Cardiac muscle cell (in vitro differentiated cells and primary cell): ENCODE data around the gene PIK3CD. TPM values are rescaled to one million over a fixed set of nuclear protein-coding genes. Genes with fewer than 3 reads are reported as not detected.
A peak's percentile ranks its signal among the peaks of the same experiment; 100 is the strongest.

Source experiments
- DNase-seq, 2 donors: peaks; one replicate each; pipeline versions ENCODE4 v3.0.0 to v3.0.0-alpha.2; 2010 to 2017; ENCODE audit warnings: low read depth in 1 of 2, low spot score in 1 of 2
- H3K27ac ChIP-seq: fragments of 200-600 bp; sonication (generic); 2 replicates; pipeline ENCODE4 v1.5.1; 2016
- H3K27me3 ChIP-seq: fragments of 200-600 bp; sonication (generic); 2 replicates; pipeline ENCODE4 v1.6.0; 2016; ENCODE audit warnings: control low read depth
- H3K36me3 ChIP-seq: fragments of 200-600 bp; sonication (generic); 2 replicates; pipeline ENCODE4 v1.5.1; 2016; ENCODE audit warnings: control low read depth
- H3K4me1 ChIP-seq: fragments of 200-600 bp; sonication (generic); 2 replicates; pipeline ENCODE4 v1.8.1; 2017; ENCODE audit warnings: low read depth, mild to moderate bottlenecking, mixed run types
- H3K4me3 ChIP-seq: fragments of 200-600 bp; sonication (generic); 2 replicates; pipeline ENCODE4 v1.5.1; 2016; ENCODE audit warnings: mild to moderate bottlenecking
- H3K9me3 ChIP-seq: fragments of 200-600 bp; sonication (generic); 2 replicates; pipeline ENCODE4 v1.5.1; 2017; ENCODE audit warnings: low read depth, mild to moderate bottlenecking, control low read depth
- polyA plus RNA-seq: library from polyadenylated mRNA; unstranded; fragments of >200 nt; fragmentation: Nextera tagmentation; extraction: Ambion mirVana; gene quantifications from 2 replicates; pipeline ENCODE4 v1.2.1, GENCODE V29; 2016
- total RNA-seq: library from RNA; depleted of rRNA; stranded (reverse); fragments of >200 nt; gene quantifications from 2 replicates; pipeline ENCODE4 v1.2.3, GENCODE V29; 2016
- TF ChIP-seq, protein P1 (sequence below): IDR thresholded peaks from 2 replicates; pipeline ENCODE4 v1.5.1; 2012; ENCODE audit warnings: low read depth, mild to moderate bottlenecking, low read length

Gene PIK3CD
- total and polyA plus RNA-seq, 2 experiments from 2014 or later, result 3.0 to 7.9 TPM

DNA sequence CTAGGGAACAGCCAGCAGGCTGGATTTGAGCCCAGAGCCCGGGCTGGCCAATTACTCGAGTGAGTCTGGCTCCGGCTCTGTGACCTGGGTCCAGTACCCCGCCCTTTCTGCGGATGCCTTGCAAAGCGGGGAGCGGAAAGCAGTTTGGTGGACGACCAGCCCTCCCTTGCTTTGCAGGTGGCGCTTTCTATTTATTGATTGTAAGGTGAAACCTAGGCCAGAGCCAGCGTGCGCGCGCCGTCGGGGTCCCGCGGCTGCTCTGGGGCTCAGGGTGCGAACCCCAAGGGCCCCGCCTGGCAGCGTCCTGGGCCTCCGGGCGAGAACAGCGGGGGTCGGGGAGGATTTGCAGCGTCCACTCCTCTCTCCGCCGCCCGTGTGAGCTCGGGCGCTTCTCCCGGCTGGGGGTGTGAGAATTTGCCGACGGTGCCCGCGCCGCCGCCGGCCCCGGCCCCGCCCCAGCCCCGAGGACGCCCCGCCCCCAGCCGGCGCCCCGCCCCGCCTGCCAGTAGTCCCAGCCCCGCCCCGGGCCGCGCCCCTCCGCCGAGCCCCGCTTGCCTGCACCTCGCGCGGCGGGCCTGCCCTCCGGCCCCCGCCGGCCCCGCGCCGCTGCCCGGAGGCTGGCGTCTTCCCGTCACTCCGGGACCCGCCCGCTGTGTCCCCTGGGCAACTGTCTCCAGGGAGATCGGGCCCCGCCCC lies 37.6 kb downstream of the PIK3CD start:
- no peak overlapping the region for H3K27ac ChIP-seq
- H3K27me3 ChIP-seq, result peaks cover 36% of the 10 kb centered on the region
- no peaks in the 10 kb centered on the region for H3K4me1 ChIP-seq
- H3K9me3 ChIP-seq, result no peaks in the 10 kb centered on the region
- peak overlapping the region; percentile 51 for H3K4me3 ChIP-seq
- H3K36me3 ChIP-seq, result no peaks in the 10 kb centered on the region
- TF ChIP-seq, protein P1, sequence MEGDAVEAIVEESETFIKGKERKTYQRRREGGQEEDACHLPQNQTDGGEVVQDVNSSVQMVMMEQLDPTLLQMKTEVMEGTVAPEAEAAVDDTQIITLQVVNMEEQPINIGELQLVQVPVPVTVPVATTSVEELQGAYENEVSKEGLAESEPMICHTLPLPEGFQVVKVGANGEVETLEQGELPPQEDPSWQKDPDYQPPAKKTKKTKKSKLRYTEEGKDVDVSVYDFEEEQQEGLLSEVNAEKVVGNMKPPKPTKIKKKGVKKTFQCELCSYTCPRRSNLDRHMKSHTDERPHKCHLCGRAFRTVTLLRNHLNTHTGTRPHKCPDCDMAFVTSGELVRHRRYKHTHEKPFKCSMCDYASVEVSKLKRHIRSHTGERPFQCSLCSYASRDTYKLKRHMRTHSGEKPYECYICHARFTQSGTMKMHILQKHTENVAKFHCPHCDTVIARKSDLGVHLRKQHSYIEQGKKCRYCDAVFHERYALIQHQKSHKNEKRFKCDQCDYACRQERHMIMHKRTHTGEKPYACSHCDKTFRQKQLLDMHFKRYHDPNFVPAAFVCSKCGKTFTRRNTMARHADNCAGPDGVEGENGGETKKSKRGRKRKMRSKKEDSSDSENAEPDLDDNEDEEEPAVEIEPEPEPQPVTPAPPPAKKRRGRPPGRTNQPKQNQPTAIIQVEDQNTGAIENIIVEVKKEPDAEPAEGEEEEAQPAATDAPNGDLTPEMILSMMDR, result no peak
- peak; percentile 81 to 91 for DNase-seq

DNA sequence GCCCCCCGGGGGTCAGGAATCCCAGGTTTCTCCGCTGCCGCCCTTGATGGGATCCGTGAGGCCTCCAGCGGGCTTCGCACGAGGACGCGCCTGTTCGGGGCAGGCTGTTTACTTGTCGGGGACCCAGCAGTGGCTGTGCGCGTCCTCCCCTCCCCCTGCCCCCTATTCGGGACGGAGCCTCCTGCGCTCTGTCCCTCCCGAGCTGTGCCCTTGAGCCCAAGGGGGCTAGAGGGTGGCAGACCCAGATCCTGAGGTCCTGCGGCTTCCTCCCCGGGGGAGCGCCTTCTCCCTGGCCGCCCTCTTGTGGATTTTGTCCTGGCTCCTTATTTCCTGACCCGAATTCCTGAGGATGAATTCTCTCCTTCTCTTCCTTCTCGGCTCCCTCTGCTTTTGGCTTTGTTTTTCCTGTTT lies 38.4 kb downstream of the PIK3CD start:
- DNase-seq, result peak; percentile 30 to 63
- peak overlapping the region; percentile 51 for H3K4me3 ChIP-seq
- TF ChIP-seq, protein P1, result peak; percentile 16
- no peaks in the 10 kb centered on the region for H3K36me3 ChIP-seq
- no peak overlapping the region for H3K27ac ChIP-seq
- peaks cover 36% of the 10 kb centered on the region for H3K27me3 ChIP-seq
- H3K4me1 ChIP-seq, result no peaks in the 10 kb centered on the region
- H3K9me3 ChIP-seq, result no peaks in the 10 kb centered on the region

DNA sequence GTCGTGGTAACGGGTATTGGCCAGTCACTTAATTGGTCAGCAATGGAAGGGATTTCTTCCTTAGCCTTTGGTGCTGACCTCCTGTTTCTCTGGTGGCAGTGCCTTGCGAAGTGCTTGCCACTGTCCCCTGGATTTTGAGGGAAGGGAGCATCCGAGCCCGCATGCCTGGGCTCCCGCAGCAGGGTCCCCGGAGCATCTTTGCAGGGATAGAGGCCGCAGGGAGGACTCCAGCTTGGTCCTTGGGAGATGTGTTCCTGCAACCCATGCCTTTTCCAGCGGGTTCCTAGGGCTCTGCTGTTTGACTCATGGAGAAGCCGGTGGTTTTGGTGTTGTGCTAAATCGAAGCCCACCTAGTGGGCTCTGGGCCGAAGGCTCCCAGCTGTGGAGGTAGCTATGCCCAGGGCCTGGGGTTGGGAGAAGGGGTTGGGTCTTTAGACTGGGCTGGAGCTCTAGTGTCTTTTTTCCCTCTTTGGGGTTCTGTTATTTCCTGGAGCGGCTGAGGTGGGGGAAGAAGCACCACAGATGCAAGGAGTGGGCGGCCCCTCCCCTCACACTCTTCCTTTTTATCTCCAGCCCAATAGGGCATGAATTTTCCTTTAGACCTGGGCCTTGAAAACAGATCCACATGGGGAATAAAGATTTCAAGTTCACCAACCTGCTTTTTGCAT lies 39.0 kb downstream of the PIK3CD start:
- Histone ChIP-seq H3K27me3 (peaks cover 36% of the 10 kb centered on the region), H3K36me3 (no peaks in the 10 kb centered on the region), H3K4me1 (no peaks in the 10 kb centered on the region), H3K27ac (no peak overlapping the region), H3K4me3 (peak overlapping the region; percentile 51), H3K9me3 (no peaks in the 10 kb centered on the region)
- no peak for DNase-seq
- TF ChIP-seq, protein P1, result no peak

DNA sequence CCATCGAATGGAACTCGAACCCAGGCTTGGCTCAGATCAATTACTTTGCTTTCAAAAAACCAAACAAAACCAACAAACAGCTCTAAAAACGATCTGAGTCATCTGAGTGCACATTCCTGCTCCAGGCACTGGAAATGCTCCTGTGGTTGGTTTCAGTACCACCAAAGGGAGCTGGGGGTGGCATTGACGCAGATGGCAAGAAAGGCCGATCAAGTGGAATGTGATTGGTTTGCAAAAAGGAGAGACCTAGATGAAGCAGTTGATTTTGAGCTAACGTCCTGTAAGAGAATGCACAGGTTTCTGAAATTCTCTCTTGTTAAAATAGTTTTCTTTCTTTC lies 39.5 kb downstream of the PIK3CD start:
- Histone ChIP-seq H3K36me3 (no peaks in the 10 kb centered on the region), H3K9me3 (no peaks in the 10 kb centered on the region), H3K27me3 (peaks cover 36% of the 10 kb centered on the region), H3K27ac (no peak overlapping the region), H3K4me3 (no peak overlapping the region), H3K4me1 (no peaks in the 10 kb centered on the region)
- TF ChIP-seq, protein P1, result no peak
- DNase-seq, result peak in 1 of 2 donors; percentile 12

DNA sequence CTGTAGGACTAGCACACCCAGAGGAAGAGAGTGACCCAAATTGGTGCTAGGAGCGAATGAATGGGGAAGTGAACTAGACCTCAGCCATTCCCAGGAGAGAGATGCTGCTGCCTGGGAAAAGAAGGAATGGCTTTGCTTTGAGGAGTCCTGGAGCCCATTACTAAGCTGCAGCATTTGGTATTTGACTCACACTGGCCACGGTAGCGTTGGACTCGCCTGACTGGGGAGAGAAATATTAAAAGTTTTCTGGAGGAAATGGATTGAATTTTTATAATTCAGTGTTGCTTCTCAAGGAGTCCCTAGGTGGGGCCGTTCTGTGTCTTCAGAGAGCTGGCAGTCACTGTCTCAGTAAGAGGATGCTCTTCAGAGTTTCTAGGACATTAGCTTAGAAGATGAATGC lies 40.2 kb downstream of the PIK3CD start:
- TF ChIP-seq, protein P1, result no peak
- no peak overlapping the region for H3K27ac ChIP-seq
- no peak overlapping the region for H3K4me3 ChIP-seq
- no peak for DNase-seq
- H3K27me3 ChIP-seq, result peaks cover 36% of the 10 kb centered on the region
- H3K36me3 ChIP-seq, result no peaks in the 10 kb centered on the region
- H3K9me3 ChIP-seq, result no peaks in the 10 kb centered on the region
- H3K4me1 ChIP-seq, result no peaks in the 10 kb centered on the region
